ENCODE data around the gene LEMD3.
"Not testable (repeated sequence)": the region's sequence is repeated elsewhere in the genome, so short reads cannot be mapped to it uniquely, and the experiment has no call there.

The LEMD3 gene

DNA sequence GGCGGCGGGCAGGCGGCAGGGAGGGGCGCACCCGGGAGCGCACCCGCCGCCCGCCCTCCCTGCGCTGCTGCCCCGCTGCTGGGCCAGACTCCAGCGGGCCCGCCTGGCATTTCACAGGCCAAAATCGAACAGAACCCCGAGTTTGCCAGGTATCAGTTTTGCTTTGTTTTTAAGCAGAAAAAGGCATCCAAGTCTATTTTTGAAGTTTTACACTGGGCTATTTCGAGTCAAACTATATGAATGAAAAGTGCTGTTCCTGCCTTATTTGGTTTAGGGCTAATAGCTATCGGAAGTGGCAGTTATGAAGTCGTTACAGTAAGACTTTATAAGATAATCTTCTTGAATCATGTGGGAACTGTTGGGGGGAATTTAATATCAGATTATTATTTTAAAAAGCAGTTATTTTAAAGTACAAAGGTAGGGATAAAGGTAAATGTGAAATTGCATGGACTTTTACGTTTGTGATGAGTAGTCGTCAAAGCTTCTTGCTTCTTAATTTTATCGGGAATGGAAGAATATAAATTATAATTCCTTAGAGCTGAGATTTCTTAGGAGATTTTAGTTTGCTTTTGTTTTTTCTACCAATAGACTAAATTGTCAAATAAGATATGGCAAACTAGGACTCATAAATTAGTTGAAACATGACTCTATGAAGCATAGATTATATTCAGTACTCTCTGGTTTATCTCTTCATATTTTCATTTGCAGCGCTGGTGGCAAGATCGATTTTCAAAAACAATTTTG, 110.2 kb downstream of the LEMD3 start:
- no peak for DNase-seq (ENCODE audit: low spot score)

DNA sequence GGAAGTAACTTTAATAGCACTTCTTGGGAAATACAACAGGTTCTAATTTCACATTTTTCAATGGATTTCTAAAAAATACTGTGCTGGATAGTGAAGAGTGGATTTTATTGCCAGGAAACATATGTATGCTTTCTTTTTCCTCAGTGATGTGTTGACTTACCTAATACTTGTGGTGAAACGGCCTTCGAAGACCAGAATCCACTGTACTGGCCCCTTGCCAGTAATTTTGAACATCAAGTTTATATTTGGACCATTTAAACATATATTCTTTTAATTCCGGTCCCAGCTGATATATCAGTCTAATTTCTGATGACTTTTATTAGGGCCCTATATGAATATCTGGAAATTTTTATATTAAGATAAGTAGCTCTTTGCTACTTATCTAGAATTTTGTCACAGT, 110.9 kb downstream of the LEMD3 start:
- no peak for DNase-seq (ENCODE audit: low spot score)

DNA sequence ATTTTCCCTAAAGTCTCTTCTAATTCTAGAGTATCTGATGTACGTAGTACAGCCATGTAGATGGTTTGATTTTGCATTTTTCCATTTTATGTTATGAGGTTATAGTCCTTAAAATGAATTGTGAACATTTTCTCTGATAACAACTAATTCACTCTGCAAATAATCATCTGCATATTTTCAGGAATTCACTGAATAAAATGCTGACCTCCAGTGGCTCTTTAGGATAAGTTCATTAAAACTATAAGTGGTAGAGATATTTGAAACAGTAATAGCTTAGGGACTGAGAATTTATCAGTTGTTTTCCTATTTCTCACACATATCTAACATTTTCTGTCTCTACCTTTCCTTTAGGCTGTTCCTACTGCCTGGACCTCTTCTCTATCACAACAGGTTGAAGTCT, 113.5 kb downstream of the LEMD3 start:
- no peak for DNase-seq (ENCODE audit: low spot score)

DNA sequence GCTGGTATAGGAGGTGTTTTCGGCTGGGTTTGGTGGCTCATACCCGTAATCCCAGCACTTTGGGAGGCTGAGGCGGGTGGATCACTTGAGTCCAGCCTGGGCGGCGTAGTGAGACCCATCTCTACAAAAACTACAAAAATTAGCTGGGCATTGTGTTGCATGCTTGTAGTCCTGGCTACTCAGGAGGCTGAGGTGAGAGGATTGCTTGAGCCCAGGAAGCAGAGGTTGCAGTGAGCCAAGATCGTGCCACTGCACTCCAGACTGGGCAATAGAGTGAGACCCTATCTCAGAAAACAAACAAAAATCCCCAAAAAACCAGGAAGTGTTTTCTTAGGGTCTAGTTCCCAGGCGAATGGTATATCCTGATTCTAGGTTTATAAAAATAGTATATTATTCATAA, 116.1 kb downstream of the LEMD3 start:
- DNase-seq (ENCODE audit: low spot score): not testable (repeated sequence)

DNA sequence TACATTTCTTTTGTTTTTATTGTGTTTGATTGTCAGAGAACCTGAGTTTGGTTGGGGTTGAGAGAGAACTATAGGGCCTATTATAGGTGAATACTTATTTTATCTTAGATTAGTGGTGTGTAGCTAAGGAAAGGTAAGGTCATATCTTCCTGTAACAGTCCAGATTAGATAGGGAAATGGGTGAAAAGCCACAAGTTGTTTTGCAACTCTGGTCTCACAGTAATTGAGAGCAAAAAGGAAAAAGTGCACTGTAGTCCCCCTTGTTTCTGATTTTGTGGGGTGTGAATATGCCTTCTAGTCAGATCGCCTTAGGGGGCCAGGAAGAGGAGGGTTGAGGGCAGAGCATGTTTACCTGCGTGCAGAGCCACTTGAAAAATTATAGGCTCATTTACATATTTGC, 118.0 kb downstream of the LEMD3 start:
- no peak for DNase-seq (ENCODE audit: low spot score)

DNA sequence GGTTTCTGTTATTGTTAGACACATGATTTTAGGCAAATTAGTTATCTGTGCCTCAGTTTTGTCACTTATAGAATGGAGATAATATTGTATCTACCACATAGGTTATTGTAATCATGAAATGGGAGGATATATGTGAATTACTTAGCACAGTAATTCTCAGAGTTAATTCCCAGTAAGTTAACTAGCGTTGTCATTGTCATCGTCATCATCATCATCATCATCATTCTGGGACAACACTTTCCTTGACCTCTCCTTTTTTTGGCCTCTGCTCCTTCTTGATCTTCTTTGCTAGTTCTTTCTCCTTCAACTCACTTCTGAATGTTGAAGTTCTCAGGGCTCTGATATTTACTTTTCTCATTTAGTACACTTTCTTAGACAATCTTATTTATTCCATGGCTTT, 122.9 kb downstream of the LEMD3 start:
- no peak for DNase-seq (ENCODE audit: low spot score)

DNA sequence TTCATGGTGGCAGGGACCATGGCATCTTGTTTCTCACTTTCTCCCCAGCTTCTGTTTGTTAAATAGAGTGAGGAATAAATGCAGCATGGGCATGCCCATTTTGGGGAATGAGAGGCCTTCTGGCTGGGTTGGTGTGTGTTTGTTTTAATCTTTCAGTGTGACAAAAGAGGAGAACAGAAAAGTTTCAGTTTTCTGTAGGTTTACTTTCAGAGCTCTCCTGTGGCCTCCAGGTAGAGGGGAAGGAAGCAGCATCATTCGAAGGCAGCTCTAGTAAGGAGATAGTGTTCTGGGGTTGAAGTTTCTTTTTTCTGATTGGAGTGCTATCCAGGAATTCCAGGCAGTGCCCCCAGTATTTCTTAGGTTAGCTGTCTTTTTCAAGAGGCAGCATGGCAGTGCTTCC, 124.4 kb downstream of the LEMD3 start:
- DNase-seq (ENCODE audit: low spot score): no peak

DNA sequence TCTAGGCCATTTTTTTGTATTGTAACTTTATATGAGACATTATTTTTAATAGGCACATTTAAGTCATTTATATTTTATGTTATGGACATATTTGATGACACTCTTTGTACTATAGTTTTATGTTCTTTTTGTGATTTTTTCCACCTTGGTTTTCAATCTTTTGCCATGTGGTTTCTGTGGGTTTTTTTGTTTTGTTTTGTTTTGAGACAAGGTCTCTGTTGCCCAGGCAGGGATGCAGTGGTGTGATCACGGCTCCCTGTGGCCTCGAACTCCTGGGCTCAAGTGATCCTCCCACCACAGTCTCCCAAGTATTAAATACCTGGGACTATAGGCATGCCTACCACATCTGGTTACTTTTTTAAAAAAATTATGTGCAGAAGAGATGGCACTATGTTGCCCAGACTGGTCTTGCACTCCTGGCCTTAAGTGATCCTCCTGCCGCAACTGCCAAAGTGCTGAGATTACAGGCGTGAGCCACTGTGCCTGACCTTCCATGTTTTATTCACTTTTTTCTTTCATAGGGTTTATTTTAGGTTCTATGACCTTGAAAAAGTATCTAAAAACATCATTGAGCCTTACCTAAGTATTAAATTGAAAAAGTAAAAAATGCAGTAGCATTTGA, 125.4 kb downstream of the LEMD3 start:
- no peak for DNase-seq (ENCODE audit: low spot score)

DNA sequence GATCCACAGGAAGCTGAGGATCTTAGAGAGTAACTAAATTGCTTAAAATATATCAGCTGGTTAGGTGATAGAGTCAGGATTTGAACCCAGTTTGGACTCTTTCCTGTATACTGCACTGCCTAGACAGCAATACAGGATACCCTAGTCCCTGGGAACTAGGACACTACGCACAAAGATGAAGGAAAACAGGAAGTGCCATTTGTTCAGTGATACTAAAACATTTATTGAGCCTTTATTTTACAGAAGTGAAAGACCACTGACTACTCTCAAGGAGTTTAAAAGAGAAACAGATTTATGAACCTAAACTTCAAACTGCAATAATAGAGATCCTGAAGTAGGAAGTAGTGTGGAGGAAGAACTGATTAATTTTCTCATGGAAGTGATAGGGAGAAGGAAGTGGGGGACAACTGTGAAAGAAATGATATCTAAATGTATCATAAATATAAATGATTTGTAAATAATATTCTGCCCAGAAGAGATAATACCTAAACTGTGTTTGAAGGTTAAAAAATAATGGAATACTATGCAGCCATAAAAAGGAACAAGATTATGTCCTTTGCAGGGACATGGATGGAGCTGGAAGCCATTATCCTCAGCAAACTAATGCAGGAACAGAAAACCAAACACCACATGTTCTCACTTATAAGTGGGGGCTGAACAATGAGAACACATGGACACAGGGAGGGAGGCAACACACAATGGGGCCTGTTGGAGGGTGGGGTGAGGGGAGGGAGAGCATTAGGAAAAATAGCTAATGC, 127.3 kb downstream of the LEMD3 start:
- DNase-seq (ENCODE audit: low spot score): no peak

Data from CD4-positive, alpha-beta T cell treated with Interleukin-2 at 100 ng/mL for 4 hours (primary cell).